ES-I3 (cell line): ENCODE data around the gene SMOC1.

Source experiments
- H3K36me3 ChIP-seq: 2 replicates; pipeline ENCODE4 v1.6.1; 2013; ENCODE audit warnings: mild to moderate bottlenecking, low read length, control low read depth, moderate library complexity; ENCODE audit not compliant: insufficient read depth
- H3K4me1 ChIP-seq: 2 replicates; pipeline ENCODE4 v1.6.1; 2013; ENCODE audit warnings: mild to moderate bottlenecking, control low read depth, low read length; ENCODE audit not compliant: insufficient read depth
- H3K9ac ChIP-seq: 2 replicates; pipeline ENCODE4 v1.6.1; 2013; ENCODE audit warnings: low read depth, mild to moderate bottlenecking, low read length, moderate library complexity
- H3K9me3 ChIP-seq: 2 replicates; pipeline ENCODE4 v1.6.1; 2013; ENCODE audit warnings: mild to moderate bottlenecking, low read length, moderate library complexity; ENCODE audit not compliant: control insufficient read depth, insufficient read depth

The SMOC1 gene, protein sequence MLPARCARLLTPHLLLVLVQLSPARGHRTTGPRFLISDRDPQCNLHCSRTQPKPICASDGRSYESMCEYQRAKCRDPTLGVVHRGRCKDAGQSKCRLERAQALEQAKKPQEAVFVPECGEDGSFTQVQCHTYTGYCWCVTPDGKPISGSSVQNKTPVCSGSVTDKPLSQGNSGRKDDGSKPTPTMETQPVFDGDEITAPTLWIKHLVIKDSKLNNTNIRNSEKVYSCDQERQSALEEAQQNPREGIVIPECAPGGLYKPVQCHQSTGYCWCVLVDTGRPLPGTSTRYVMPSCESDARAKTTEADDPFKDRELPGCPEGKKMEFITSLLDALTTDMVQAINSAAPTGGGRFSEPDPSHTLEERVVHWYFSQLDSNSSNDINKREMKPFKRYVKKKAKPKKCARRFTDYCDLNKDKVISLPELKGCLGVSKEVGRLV

DNA sequence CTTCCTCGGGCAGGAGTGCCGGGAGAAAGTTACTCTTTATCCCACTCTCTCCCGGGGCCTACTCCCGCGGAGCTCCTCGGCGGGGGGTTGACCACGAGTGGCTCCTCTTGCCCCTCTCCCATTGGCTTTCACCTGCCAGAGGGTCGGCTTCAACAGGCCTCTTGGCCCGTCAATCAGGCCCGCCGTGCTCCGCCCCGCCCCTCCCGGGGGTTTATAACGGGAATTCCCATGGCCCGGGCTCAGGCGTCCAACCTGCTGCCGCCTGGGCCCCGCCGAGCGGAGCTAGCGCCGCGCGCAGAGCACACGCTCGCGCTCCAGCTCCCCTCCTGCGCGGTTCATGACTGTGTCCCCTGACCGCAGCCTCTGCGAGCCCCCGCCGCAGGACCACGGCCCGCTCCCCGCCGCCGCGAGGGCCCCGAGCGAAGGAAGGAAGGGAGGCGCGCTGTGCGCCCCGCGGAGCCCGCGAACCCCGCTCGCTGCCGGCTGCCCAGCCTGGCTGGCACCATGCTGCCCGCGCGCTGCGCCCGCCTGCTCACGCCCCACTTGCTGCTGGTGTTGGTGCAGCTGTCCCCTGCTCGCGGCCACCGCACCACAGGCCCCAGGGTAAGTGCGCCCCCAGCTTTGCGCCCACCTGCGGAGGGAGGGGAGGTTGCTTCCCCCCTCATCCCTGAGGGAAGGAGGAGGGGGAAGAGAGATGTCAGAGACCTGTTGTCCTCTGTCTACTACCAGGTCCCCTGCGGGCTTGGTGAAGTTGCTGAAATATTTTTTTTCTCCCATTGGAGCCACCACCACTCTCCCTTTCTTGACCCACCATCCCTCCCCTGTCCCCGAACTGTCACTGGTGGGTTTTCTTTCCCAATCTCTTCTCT is at the start of gene SMOC1:
Gene SMOC1, plus strand, starts transcription at position 242 of the 869 bp plus-strand sequence. Its CDS starts 263 bp downstream, at position 505.
- Histone ChIP-seq H3K9ac (peak within 1 kb of the TSS; percentile 62; the same call in 1 of the 2 replicates), H3K9me3 (no peaks in the 10 kb centered on the region), H3K4me1 (no peaks in the 10 kb centered on the region), H3K36me3 (no peaks in the 10 kb centered on the region)

DNA sequence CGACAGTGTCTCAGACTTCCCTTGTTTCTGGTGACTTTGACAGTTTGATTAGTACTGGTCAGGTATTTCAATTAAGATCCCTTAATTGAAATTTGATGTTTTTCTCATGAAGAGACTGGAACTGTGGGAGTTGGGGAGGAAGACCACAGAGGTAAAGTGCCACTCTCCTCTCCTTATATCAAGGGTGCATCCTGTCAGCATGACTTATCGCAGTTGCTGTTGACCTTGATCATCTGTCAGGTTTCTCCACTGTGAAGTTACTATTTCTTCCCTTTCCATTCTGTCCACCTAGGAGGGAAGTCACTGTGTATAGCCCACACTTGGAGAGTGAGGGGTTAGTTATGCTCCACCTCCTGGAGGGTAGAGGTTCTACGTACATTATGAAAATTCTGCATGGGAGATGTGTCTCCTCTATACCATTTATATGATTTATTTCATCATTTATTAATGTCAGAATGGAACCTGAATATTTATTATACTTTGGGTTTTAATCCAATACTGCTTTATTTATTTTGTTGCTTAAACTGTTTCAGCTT is 40.3 kb upstream of the SMOC1 start:
- Histone ChIP-seq H3K9ac (no peak overlapping the region), H3K9me3 (no peaks in the 10 kb centered on the region), H3K4me1 (peaks cover 12% of the 10 kb centered on the region), H3K36me3 (no peaks in the 10 kb centered on the region)

DNA sequence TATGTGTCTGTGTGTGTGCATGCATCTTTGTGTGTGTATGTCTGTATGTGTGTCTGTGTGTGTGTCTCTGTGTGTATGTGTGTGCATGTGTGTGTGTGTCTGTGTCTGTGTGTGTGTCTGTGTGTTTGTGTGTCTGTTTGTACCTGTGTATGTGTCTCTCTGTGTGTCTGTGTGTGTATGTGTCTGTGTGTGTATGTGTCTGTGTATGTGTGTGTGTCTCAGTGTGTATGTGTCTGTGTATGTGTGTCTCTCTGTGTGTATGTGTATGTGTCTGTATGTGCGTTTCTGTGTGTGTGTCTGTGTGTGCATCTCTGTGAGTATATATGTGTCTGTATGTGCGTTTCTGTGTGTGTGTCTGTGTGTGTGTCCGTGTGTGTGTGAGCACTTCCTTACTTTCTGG is 39.6 kb upstream of the SMOC1 start:
- peaks cover 12% of the 10 kb centered on the region for H3K4me1 ChIP-seq
- H3K36me3 ChIP-seq = no peaks in the 10 kb centered on the region
- H3K9ac ChIP-seq = no peak overlapping the region
- no peaks in the 10 kb centered on the region for H3K9me3 ChIP-seq

DNA sequence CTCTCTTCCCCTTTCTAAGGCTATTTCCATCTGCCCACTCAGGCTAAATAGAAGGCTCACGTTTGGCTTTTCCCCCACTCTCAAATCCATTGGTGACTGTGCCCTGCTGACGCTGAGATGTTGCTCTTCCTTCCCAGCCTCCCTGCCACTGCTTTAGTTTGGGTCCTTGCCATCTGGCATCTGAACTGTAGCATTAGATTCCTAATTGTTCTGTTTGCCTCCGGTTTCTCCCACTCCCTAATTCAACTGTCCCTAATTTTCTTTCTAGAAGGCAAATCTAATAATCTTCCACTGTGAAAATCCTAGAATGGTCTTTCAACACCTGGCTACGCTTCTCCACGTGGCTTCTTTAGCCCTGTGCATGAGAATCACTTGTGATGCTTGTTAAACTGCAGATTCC is 37.6 kb upstream of the SMOC1 start:
- Histone ChIP-seq H3K9ac (no peak overlapping the region), H3K36me3 (no peaks in the 10 kb centered on the region), H3K9me3 (no peaks in the 10 kb centered on the region), H3K4me1 (peaks cover 12% of the 10 kb centered on the region)

DNA sequence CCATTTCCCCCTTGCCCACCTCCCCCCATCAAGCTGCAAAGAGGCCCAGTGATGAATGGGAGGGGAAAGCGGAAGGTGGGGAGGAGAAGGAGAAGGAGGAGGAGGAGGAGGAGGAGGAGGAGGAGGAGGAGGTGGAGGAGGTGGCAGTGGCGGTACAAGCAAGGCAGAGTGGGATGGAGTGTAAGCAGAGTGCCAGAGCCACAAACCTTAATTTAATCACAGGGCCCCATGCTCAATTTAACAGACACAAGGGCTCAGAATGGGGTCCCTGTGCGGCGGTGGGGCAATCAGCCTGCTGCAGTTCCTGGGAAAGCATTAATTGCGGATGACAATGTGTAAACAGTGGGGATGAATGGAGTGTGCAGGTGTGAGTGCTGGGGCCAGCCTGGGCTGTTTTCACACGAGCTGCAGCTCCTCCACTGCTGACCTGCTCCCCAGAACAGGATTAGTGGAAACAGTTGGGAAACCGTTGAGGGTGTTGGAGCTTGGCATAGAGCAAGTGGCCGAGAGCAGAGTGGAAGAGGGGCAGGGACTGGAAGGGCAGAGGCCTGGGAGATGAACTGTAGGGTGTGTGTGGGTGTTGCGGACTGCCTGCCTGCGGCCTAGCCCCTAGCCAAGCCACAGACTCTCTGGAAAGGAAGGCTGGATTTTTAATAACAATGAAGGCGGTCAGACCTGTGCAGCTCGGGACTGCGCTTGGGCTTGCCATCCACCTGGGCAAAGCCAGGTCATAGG is 36.4 kb upstream of the SMOC1 start:
- Histone ChIP-seq H3K9ac (no peak overlapping the region), H3K36me3 (no peaks in the 10 kb centered on the region), H3K4me1 (peaks cover 12% of the 10 kb centered on the region), H3K9me3 (no peaks in the 10 kb centered on the region)

DNA sequence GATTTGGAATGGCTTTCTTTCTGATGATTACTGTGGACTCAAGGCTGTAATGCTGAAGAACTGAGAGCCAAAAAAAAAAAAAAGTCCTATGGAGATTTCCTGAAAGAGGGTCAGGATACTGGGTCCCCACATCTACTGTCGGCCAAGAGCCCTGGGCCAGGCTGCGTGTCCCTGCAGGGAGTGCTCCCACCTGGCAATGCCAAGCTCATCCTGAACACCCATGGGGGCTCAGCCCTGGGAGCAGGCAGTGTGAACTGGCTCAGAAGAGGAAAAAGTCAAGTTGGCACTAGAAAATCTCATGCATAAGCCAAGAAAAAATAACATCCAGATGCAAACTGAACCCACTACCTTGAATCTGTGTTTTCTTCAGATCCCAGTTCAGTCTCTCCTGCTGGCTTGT is 35.0 kb upstream of the SMOC1 start:
- Histone ChIP-seq H3K9me3 (no peaks in the 10 kb centered on the region), H3K4me1 (peaks cover 12% of the 10 kb centered on the region), H3K9ac (no peak overlapping the region)

DNA sequence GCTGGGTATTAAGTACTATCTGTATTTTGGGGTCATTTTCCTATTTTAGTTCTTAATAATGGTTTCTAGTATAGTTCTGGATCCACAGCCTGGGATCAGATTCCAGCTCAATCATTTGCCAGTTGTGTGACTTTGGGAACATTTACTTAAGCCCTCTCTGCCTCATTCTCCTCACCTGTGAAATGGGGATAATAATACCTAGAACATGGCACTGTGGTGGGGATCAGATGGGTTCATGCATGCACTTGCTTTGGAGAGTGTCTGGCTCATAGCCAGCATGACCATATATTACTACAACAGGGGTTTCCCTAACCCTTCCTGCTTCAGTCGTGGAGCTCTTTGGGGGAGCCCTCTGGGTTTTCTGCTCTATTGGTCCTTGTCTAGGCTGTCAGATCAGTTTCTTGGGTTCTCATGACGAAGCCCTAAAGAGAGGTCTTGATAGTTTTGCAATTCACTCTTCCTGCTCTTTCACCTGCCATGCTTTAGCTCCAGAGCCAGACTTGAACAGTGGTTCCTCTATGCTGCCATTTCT is 34.1 kb upstream of the SMOC1 start:
- Histone ChIP-seq H3K9ac (no peak overlapping the region), H3K4me1 (peaks cover 12% of the 10 kb centered on the region), H3K9me3 (no peaks in the 10 kb centered on the region), H3K36me3 (no peaks in the 10 kb centered on the region)

More for the DNA sequence above, 35.0 kb upstream of the SMOC1 start:
- H3K36me3 ChIP-seq = no peaks in the 10 kb centered on the region

DNA sequence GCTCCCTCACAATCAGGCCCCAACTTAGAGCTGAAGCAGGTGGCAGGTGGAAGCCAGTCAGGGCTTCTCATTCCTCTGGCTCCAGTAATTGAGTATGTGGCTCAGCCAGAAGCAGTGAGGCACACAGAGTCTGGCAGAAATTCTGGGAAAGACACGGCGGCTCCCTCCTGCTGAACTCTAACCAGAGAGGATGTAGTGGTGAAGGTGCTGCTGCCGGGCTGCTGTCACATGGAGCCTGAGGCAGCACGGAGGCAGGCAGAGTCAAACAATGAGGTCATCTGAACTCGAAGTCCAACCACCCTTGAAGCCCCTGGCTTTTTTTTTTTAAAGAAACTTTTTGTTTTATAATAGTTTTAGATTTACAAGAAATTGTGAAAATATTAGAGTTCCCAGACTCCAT is 33.4 kb upstream of the SMOC1 start:
- H3K36me3 ChIP-seq = no peaks in the 10 kb centered on the region
- H3K9ac ChIP-seq = no peak overlapping the region
- peaks cover 12% of the 10 kb centered on the region for H3K4me1 ChIP-seq
- no peaks in the 10 kb centered on the region for H3K9me3 ChIP-seq

DNA sequence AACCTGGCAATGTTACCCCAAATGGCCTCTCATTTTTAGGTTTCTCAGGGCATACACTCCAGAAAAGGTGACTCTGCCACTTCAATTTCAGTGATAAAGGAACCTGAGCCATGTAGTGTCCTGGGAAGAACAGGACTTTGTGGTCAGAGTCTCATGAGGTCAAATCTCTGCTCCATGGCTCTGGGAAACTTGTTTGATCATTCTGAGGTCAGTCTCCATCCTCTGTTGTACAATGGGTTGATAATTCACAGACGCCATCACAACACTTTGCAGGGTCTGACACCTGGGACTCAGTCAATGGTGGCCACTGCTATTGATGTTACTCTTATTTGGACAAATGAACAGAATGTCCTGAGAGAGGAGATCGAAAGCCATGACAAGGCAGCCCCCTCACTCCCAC is 31.1 kb upstream of the SMOC1 start:
- Histone ChIP-seq H3K9ac (no peak overlapping the region), H3K4me1 (peaks cover 2% of the 10 kb centered on the region)

DNA sequence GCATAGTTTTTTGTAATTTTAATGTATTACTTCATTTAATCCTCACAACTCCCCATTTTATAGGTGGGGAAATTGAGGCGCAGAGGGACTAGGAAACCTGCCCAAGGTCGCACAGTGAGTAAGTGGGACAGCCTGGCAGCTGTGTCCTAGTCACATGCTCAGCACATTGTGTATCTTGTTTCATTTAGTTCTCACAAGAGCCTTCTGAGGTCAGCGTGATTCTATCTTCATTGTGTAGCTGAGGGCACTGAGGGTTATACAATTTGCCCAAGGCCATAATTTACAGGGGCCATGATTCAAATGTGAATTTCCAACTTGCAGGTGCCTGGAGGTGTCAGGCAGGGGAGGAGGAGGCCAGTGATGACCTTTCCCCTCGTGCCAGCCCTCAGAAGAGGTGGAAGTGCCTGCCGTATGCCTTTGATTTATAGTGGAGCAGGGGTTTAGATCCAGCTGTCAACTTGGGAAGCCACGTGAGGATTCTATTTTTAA is 30.3 kb upstream of the SMOC1 start:
- no peaks in the 10 kb centered on the region for H3K36me3 ChIP-seq
- no peaks in the 10 kb centered on the region for H3K9me3 ChIP-seq
- H3K9ac ChIP-seq = no peak overlapping the region
- H3K4me1 ChIP-seq = no peaks in the 10 kb centered on the region

More for the DNA sequence above, 31.1 kb upstream of the SMOC1 start:
- H3K36me3 ChIP-seq = no peaks in the 10 kb centered on the region
- H3K9me3 ChIP-seq = no peaks in the 10 kb centered on the region

DNA sequence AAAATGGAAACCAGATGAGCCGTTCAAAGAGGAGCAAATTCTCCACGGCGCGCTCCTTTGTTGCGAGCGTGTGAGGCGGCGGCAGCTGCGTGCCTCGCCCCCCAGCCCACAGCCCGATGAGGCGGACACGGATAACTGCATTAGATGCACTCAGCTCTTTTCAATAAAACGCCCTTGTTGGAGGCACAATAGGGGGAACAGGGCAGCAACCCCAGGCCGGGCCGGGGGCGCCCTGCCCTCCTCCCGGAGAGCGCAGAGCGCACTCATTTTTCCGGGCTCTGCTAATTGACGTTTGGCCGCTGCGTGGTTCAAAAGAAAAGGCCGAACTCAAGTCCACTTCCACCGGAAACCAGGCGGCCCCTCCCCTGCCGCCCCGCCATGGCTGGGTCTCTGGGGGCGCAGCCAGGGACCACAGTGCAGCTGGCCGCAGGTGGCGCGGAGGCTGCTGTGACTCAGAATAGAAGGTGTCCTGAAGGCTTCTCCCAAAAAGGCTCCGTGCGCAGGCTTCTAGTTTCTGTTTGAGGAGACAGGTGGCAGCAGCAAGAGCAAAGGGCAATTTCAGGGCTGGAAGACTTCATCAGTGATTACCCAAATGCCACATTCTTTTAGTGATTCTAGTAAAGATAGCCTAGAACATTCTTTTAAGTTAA is 29.0 kb upstream of the SMOC1 start:
- H3K9ac ChIP-seq = no peak overlapping the region
- H3K36me3 ChIP-seq = no peaks in the 10 kb centered on the region
- H3K4me1 ChIP-seq = no peaks in the 10 kb centered on the region

DNA sequence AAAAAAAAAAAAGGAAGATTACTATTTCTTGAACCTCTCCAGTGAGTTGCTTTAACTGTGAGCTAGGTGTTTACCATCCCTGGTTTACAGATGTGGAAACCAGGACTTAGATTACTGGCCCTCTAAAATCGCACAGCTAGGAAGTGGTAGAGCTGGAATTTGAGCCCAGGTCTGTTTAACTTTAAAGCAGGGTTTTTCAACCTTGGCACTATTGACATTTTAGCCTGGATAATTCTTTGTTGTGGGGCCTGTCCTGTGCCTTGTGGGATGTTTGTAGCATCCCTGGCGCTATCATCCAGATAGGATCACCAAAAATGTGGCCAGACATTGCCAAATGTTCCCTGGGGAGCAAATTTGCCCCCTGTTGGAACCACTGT is 28.5 kb upstream of the SMOC1 start:
- Histone ChIP-seq H3K4me1 (no peaks in the 10 kb centered on the region), H3K9me3 (no peaks in the 10 kb centered on the region), H3K36me3 (no peaks in the 10 kb centered on the region), H3K9ac (no peak overlapping the region)

More for the DNA sequence above, 29.0 kb upstream of the SMOC1 start:
- no peaks in the 10 kb centered on the region for H3K9me3 ChIP-seq

DNA sequence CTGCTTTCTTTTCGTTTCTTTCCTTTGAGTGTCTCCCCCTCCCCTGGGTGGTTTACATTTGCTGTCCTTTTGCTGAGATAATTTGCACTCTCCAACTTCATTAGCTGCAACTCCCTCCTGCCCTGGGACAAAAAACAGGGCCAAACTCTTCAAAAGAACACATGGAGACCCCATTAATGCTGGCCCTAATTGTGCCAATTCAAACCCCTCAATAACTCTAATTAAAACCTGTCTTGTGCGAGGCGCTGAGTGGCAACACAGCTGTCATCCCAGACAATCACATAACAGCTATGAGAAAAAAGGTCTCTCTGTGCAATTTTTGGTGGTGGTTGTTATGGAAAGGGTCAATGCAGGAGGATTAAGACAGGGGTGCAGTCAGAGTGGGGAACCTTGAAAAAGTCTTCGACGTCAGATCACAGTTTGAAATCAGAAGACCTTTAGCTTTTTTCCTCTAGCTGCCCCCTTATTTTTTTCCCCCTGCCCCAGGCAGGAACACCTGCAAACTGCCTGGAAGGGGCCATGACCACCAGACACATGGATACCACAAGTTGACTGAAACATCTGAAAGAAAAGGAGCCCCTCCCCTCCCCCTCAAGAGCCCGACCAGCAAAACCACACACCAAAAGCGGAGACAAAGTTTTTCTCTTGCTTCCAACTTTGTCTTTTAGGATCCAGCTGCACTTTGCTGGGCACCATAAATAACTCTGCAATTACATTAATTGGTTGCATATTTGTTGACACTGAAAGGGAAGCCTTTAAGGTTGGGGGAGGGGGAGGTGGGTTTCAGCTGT is 26.5 kb upstream of the SMOC1 start:
- H3K36me3 ChIP-seq = no peaks in the 10 kb centered on the region
- H3K9ac ChIP-seq = no peak overlapping the region
- H3K4me1 ChIP-seq = no peaks in the 10 kb centered on the region
- H3K9me3 ChIP-seq = no peaks in the 10 kb centered on the region
